WERI-Rb-1 (cell line): ENCODE results near the gene C22orf31.

Source experiments
- DNase-seq: peaks from one replicate; pipeline ENCODE4 v3.0.0-alpha.2; 2020
- H3K27ac ChIP-seq: fragments of 250-450 bp; sonication (Bioruptor Pico); 2 replicates; pipeline ENCODE4 v1.5.1; 2020; ENCODE audit warnings: mild to moderate bottlenecking, moderate library complexity
- H3K27me3 ChIP-seq: fragments of 250-450 bp; sonication (Bioruptor Pico); 2 replicates; pipeline ENCODE4 v1.5.1; 2021; ENCODE audit warnings: mild to moderate bottlenecking, low read depth, moderate library complexity; ENCODE audit not compliant: insufficient read depth, severe bottlenecking
- H3K36me3 ChIP-seq: fragments of 250-450 bp; sonication (Bioruptor Pico); 2 replicates; pipeline ENCODE4 v1.5.1; 2020; ENCODE audit warnings: mild to moderate bottlenecking, moderate library complexity
- H3K4me3 ChIP-seq: 2 replicates; pipeline ENCODE4 v1.5.1; 2011; ENCODE audit warnings: low read depth, mild to moderate bottlenecking, control low read depth, low read length
- H3K9me3 ChIP-seq: fragments of 250-450 bp; sonication (Bioruptor Pico); 2 replicates; pipeline ENCODE4 v1.5.1; 2021; ENCODE audit warnings: mild to moderate bottlenecking, moderate library complexity; ENCODE audit not compliant: severe bottlenecking
- TF ChIP-seq, protein P1 (sequence below): IDR thresholded peaks from 2 replicates; pipeline ENCODE4 v1.5.1; 2011; ENCODE audit warnings: low read depth, mild to moderate bottlenecking, control low read depth, inconsistent platforms, low read length

Gene C22orf31

DNA sequence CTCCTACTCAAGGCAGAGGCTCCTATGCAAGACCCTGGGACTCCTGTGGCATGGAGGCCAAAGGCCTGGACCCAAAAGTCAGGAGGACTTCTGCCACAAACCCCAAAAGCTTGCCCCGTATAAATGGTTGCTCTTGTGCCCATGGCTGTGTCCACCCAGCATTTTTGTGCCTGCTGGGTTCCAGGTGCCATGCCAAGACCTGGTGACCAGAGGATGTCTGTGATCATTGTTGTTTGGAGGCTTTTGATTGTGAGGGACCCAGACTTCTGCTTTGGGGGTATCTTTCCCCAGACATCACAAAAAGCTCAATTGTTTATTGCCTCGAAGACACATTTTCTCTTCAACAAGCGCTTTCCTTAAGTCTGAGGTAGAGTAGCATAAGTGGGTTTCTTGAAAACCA, 35.1 kb downstream of the C22orf31 start:
- no peak overlapping the region for H3K4me3 ChIP-seq
- TF ChIP-seq, protein P1, sequence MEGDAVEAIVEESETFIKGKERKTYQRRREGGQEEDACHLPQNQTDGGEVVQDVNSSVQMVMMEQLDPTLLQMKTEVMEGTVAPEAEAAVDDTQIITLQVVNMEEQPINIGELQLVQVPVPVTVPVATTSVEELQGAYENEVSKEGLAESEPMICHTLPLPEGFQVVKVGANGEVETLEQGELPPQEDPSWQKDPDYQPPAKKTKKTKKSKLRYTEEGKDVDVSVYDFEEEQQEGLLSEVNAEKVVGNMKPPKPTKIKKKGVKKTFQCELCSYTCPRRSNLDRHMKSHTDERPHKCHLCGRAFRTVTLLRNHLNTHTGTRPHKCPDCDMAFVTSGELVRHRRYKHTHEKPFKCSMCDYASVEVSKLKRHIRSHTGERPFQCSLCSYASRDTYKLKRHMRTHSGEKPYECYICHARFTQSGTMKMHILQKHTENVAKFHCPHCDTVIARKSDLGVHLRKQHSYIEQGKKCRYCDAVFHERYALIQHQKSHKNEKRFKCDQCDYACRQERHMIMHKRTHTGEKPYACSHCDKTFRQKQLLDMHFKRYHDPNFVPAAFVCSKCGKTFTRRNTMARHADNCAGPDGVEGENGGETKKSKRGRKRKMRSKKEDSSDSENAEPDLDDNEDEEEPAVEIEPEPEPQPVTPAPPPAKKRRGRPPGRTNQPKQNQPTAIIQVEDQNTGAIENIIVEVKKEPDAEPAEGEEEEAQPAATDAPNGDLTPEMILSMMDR: no peak
- no peaks in the 10 kb centered on the region for H3K9me3 ChIP-seq
- DNase-seq: no peak
- no peak overlapping the region for H3K27ac ChIP-seq
- peaks cover 6% of the 10 kb centered on the region; the same call in 1 of the 2 replicates for H3K36me3 ChIP-seq
- no peaks in the 10 kb centered on the region for H3K27me3 ChIP-seq

DNA sequence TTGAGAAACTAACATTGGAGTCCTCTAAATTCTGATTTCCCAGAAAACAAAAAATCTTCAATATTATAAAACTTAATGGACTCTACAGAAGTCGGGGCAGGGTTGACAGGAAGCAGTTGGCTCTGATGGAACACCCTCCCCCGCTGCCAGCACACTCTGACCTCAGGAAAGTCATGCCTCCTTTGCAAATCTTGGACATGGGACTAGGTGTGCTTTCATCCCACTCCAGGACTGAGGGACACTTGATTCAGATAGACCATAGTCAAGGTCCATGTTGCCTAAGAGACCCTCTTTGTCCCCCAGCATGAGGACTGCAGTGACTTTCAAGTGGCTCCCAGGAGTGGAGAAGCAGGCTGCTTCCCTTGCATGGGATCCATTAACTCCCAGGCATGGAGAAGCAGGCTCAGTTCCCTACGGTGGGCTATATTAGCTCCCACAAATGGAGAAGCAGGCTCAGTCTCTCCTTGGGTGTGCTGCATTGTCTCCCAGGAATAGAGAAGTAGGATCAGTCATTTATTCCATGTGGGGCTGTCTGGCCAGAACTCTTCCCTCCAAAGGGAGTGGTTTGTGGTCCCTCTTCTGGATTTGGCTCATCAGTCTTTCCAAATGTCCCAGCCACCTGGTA, 38.3 kb downstream of the C22orf31 start:
- Histone ChIP-seq H3K4me3 (no peak overlapping the region), H3K9me3 (no peaks in the 10 kb centered on the region), H3K27me3 (no peaks in the 10 kb centered on the region), H3K27ac (no peak overlapping the region), H3K36me3 (peaks cover 3% of the 10 kb centered on the region; the same call in 1 of the 2 replicates)
- TF ChIP-seq, protein P1: no peak
- no peak for DNase-seq

DNA sequence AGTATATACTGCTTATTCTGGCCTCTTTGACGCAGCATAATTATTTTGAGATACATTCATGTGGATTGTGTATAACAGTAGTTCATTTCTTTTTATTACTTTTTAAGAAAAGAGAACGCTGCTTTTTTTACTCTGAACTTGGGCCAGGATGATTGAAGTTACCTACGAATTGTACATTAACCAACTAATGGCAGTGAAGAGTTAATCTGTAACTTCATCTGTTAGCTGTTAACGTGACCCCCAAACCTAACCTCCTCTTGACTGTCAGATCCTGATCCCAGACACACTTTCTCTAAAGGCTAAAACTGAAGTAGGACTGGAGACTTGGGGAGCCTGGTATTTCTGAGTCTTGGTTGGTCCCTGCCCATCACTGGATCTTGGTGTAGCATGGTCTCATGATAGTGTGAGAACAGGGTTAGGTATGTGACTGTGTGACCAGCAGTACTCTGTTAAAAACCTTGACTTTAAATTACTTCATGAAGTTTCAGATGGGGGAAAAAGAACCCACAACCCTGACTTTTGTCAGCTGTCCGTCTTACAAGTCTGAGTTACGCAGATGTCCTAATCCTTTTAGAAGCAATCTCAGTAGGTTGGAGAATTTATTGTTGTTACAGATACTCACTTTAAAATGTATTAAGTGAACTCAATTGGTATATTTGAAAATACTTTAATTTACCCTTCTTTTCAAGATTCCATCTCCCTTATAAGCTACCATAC, 39.4 kb downstream of the C22orf31 start:
- DNase-seq: no peak

DNA sequence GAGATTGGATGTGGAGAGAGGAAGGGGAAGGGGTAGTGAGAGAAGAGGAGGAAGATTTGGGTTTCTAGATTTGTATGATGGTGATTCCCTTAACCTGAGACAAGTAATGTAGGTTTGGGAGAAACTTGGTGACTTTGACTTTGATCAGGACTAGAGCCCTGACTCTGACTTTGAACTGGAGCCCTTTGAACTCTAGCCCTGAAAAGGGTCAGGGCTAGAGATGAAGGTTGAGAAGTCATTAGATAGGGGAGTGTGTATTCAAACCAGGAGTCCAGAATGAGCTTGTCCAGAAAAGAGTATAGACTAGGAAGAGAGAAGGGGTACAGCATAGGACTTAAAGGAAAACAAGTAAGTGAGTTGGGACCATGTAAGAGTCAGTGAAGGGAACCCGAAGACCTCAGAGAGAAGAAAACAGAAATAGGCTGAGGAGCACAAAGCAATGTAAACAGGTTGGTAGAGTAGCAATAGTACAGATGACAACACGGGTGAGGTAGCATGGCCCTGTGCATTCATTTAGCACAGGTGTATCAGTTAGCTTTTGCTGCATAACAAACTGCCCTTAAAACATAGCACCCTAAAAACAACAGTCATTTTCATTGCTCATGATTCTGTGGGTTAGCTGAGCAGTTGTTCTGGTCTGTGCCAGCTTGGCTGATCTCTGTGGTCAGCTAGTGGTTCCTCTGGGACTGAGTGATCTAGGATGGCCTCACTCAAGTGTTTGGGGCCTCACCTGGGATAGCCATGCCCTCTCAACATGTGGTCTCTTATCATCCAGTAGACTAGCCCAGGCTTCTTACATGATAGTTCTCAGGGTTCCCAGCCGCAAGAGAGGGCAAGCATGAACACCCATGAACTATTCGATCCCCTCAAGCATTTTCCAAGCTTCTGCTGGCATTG, 43.1 kb downstream of the C22orf31 start:
- TF ChIP-seq, protein P1: no peak
- Histone ChIP-seq H3K27me3 (no peaks in the 10 kb centered on the region), H3K36me3 (no peaks in the 10 kb centered on the region), H3K9me3 (no peaks in the 10 kb centered on the region), H3K27ac (no peak overlapping the region), H3K4me3 (no peak overlapping the region)
- no peak for DNase-seq

More for the DNA sequence above, 39.4 kb downstream of the C22orf31 start:
- H3K4me3 ChIP-seq: no peak overlapping the region
- no peak overlapping the region for H3K27ac ChIP-seq
- 0 out of 2 replicates have a peak, but pooled peaks cover 3% of the 10 kb centered on the region for H3K36me3 ChIP-seq
- no peaks in the 10 kb centered on the region for H3K27me3 ChIP-seq
- H3K9me3 ChIP-seq: no peaks in the 10 kb centered on the region
- TF ChIP-seq, protein P1: no peak

DNA sequence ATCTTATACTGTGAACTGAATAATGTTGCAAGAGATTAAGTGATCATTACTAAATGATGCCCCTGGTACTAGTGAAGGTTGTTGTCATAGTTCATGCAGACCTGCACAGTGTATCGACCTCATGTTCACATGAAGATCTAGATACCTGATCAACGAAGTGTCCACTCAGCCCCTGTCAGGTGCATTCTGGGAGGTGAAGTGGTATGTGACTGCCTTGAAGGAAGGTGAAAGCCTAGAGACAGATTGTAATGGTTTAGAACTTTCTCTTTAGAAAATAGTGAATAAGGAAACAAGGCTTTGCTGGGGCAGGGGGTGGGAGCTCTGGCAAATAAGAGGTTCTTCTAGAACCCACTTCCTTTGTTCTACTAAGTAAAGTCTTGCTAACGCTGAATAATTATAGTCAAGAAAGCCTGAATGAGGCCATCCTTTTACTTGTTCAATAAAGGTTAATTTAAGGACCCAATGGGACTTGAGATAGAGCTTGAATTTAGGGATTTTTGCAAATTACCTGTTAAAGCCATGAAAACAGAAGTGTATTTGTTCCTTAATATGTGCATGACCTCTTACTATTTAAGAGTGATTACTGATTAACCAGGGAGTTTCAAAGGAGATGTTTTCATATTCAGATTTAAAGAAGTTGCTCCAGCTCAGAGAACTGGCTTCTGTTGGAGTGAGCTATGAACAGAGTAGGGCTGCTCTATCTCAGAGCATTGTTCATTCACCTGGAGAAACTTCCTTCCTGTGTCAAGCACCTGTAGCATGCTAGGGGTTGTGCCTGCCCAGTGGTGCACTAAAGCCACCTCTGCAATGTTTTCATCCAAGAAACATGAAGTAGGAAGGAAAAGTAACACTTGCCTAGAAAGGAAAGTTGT, 45.3 kb downstream of the C22orf31 start:
- Histone ChIP-seq H3K27ac (no peak overlapping the region), H3K27me3 (no peaks in the 10 kb centered on the region), H3K4me3 (no peak overlapping the region), H3K9me3 (no peaks in the 10 kb centered on the region), H3K36me3 (no peaks in the 10 kb centered on the region; the same call in none of the 2 replicates)
- TF ChIP-seq, protein P1: no peak
- DNase-seq: no peak
